GM12878 (cell line): Measurements from ENCODE around the gene SLC35F3. TPM values are rescaled to one million over a fixed set of nuclear protein-coding genes. Genes with fewer than 3 reads are reported as not detected.

Experiments
- ATAC-seq: fragments of 200-7000 bp; cut with Tn5 transposase; 3 replicates; pipeline ENCODE4 v1.9.1; 2020; ENCODE audit warnings: mild to moderate bottlenecking, moderate library complexity
- BruUV-seq: library from RNA; stranded (reverse); fragments of 400-500 nt; replicated peaks from 2 replicates; lab custom pipeline; 2021; lab: Mats Ljungman, UMichigan
- CTCF ChIA-PET: fragments of 300-600 bp; sonication (Branson Sonifier 250); formaldehyde crosslinking; extraction: SDS; loops from one replicate; lab custom pipeline; 2021; ENCODE audit warnings: inconsistent platforms; lab: Yijun Ruan, JAX
- POLR2A ChIA-PET: fragments of 350-600 bp; formaldehyde crosslinking; extraction: SDS; loops from one replicate; lab custom pipeline; 2021; ENCODE audit warnings: inconsistent platforms; lab: Charles Lee
- RAD21 ChIA-PET: fragments of 300-600 bp; sonication (Branson Sonifier 250); formaldehyde crosslinking; loops from one replicate; lab custom pipeline; 2023; ENCODE audit warnings: antibody characterized with exemption; ENCODE audit not compliant: unreplicated experiment; lab: Charles Lee
- SMC1A ChIA-PET: fragments of 300-600 bp; sonication (Branson Sonifier 250); formaldehyde crosslinking; loops from one replicate; lab custom pipeline; 2023; ENCODE audit not compliant: unreplicated experiment, uncharacterized antibody; lab: Charles Lee
- DNase-seq: peaks from one replicate; pipeline ENCODE4 v3.0.0-alpha.2; 2011; ENCODE audit warnings: low read depth, low spot score
- FAIRE-seq: peaks from 3 replicates; lab custom pipeline; 2011; peaks lifted over from hg19 to GRCh38; lab: Jason Lieb, UNC
- H2AFZ ChIP-seq: 2 replicates; pipeline ENCODE4 v1.6.0; 2011; ENCODE audit warnings: low read depth, low read length, control low read depth; ENCODE audit not compliant: control insufficient read depth
- H3K27ac ChIP-seq: 2 replicates; pipeline ENCODE4 v1.5.1; 2011; ENCODE audit warnings: control low read depth; ENCODE audit not compliant: control insufficient read depth, insufficient read depth
- H3K27me3 ChIP-seq, 2 experiments: replicated peaks in 1 of 2; 2 replicates each; pipeline versions ENCODE4 v1.6.0 to v1.6.1; 2011; ENCODE audit warnings: low read length in 1 of 2; ENCODE audit not compliant: control insufficient read depth in 2 of 2, insufficient read depth in 2 of 2
- H3K36me3 ChIP-seq, 2 experiments: 2 replicates each; pipeline ENCODE4 v1.5.1; 2011; ENCODE audit warnings: low read length in 1 of 2; ENCODE audit not compliant: control insufficient read depth in 2 of 2, insufficient read depth in 2 of 2
- H3K4me1 ChIP-seq: 2 replicates; pipeline ENCODE4 v1.6.1; 2011; ENCODE audit warnings: mild to moderate bottlenecking, low read length, moderate library complexity, mixed read lengths; ENCODE audit not compliant: control insufficient read depth, insufficient read depth
- H3K4me2 ChIP-seq: 2 replicates; pipeline ENCODE4 v1.6.0; 2011; ENCODE audit warnings: control low read depth; ENCODE audit not compliant: control insufficient read depth, insufficient read depth
- H3K4me3 ChIP-seq: fragments of 200-600 bp; sonication (generic); 2 replicates; pipeline ENCODE4 v1.5.1; 2016
- H3K79me2 ChIP-seq: 2 replicates; pipeline ENCODE4 v1.6.0; 2011; ENCODE audit warnings: low read length; ENCODE audit not compliant: control insufficient read depth, insufficient read depth
- H3K9ac ChIP-seq: 2 replicates; pipeline ENCODE4 v1.8.0; 2011; ENCODE audit warnings: low read length, control low read depth, mixed read lengths; ENCODE audit not compliant: control insufficient read depth, insufficient read depth
- H3K9me3 ChIP-seq: replicated peaks from 3 replicates; pipeline ENCODE4 v1.5.1; 2011; ENCODE audit warnings: mild to moderate bottlenecking, low read length; ENCODE audit not compliant: control insufficient read depth, insufficient read depth
- H4K20me1 ChIP-seq: 2 replicates; pipeline ENCODE4 v1.6.0; 2011; ENCODE audit not compliant: control insufficient read depth, insufficient read depth
- BHLHE40 ChIP-seq, 2 experiments: fragments of 450-650 bp in 1 of 2; IDR thresholded peaks; 2 replicates each; pipeline ENCODE4 v1.6.1; 2011 to 2017; ENCODE audit warnings: low read depth in 2 of 2, borderline replicate concordance in 1 of 2, improper control_type of control experiment in 1 of 2, low read length in 1 of 2, mild to moderate bottlenecking in 1 of 2
- ESRRA ChIP-seq: IDR thresholded peaks from 2 replicates; pipeline ENCODE4 v1.6.1; 2012; ENCODE audit warnings: mild to moderate bottlenecking, low read length, improper control_type of control experiment
- GATAD2B ChIP-seq: fragments of 450-650 bp; conservative IDR thresholded peaks from 2 replicates; pipeline ENCODE4 v1.6.1; 2017; ENCODE audit warnings: low read depth, mild to moderate bottlenecking, moderate library complexity
- HCFC1 ChIP-seq: fragments of 150-350 bp; IDR thresholded peaks from 2 replicates; pipeline ENCODE4 v1.6.1; 2014; ENCODE audit warnings: low read length
- MLLT1 ChIP-seq: fragments of 450-650 bp; IDR thresholded peaks from 2 replicates; pipeline ENCODE4 v1.6.1; 2016; ENCODE audit warnings: mild to moderate bottlenecking
- NFYB ChIP-seq: IDR thresholded peaks from 2 replicates; pipeline ENCODE4 v1.6.1; 2011; ENCODE audit warnings: low read depth, mild to moderate bottlenecking, low read length, improper control_type of control experiment, moderate library complexity; ENCODE audit not compliant: insufficient read depth
- RUNX3 ChIP-seq: IDR thresholded peaks from 2 replicates; pipeline ENCODE4 v1.6.1; 2012; ENCODE audit warnings: low read length, inconsistent platforms
- SMC3 ChIP-seq: IDR thresholded peaks from 2 replicates; pipeline ENCODE4 v1.6.1; 2011; ENCODE audit warnings: low read length, improper control_type of control experiment, borderline replicate concordance
- SUPT20H ChIP-seq: IDR thresholded peaks from 2 replicates; pipeline ENCODE4 v1.6.1; 2011; ENCODE audit warnings: low read depth, mild to moderate bottlenecking, low read length, moderate library complexity, borderline replicate concordance; ENCODE audit not compliant: control insufficient read depth
- TCF12 ChIP-seq: IDR thresholded peaks from 2 replicates; pipeline ENCODE4 v1.6.1; 2011; ENCODE audit warnings: low read depth, mild to moderate bottlenecking, low read length
- WGBS: methylation state at CpG from one replicate; pipeline ENCODE4 v1.1.6; 2016; ENCODE audit warnings: low lambda C conversion rate; ENCODE audit not compliant: insufficient replicate concordance, insufficient coverage; ENCODE audit errors: missing lambda C conversion rate; 5-methylcytosine and 5-hydroxymethylcytosine counted together
- in situ Hi-C: fragments of 300-500 bp; cut with MboI; formaldehyde crosslinking; loops from 9 replicates; pipeline ENCODE4 v1.14.3; 2018; ENCODE audit warnings: mixed read lengths
- intact Hi-C: fragments of 100-400 bp; cut with micrococcal nuclease; formaldehyde crosslinking; loops from one replicate; pipeline ENCODE4 v1.14.2; 2022; ENCODE audit not compliant: unreplicated experiment
- polyA plus RNA-seq, 11 experiments: library from polyadenylated mRNA; depleted of rRNA in 4 of 11; unstranded in 6 of 11; stranded (reverse) in 5 of 11; fragments of >200 nt; fragmentation: Nextera tagmentation in 4 of 11; fragmentation: Illumina TruSeq in 1 of 11; extraction: Ambion mirVana in 4 of 11; extraction: Trizol in 1 of 11; gene quantifications; 1 replicate in 1 of 11; 2 replicates in 10 of 11; pipeline versions ENCODE4 v1.2.1 to v1.2.3, GENCODE V29; 2011 to 2016; ENCODE audit warnings: inconsistent platforms in 2 of 11, missing spikeins in 2 of 11, low read depth in 1 of 11
- total RNA-seq, 4 experiments: library from RNA; depleted of rRNA in 3 of 4; stranded (reverse); fragments of >200 nt in 3 of 4; fragmentation: Illumina TruSeq in 1 of 4; extraction: Trizol in 1 of 4; gene quantifications; 2 replicates each; pipeline versions ENCODE4 v1.2.1 to v1.2.3, GENCODE V29; 2013 to 2021
- TF ChIP-seq, protein P1 (sequence below): fragments of 450-650 bp; formaldehyde crosslinking; IDR thresholded peaks from 2 replicates; pipeline ENCODE4 v1.4.0; 2020; ENCODE audit warnings: mild to moderate bottlenecking, moderate library complexity

SLC35F3 gene
- total and polyA plus RNA-seq, 10 of the 15 experiments (the other 5 are each of a cell fraction or from before 2014, with no cell fraction given) = 1.0 to 8.6 (median 5.7) TPM

- ChIA-PET SMC1A (interaction anchor here (1.4 to 2.1 kb wide), 3 partner anchors 10 to 53 kb away, joined by 4 to 8 read pairs (median 4); no protein-coding TSS in a partner anchor), RAD21 (interaction anchor here (1.4 kb wide), 1 partner anchor 12 kb away, joined by 3 read pairs; no protein-coding TSS in a partner anchor), POLR2A (no interaction called here), CTCF (interaction anchor here (0.8 kb wide), 1 partner anchor 43 kb away, joined by 3 read pairs; no protein-coding TSS in a partner anchor)
- peak; percentile 82 for ATAC-seq
- Histone ChIP-seq H3K4me2 (no peak overlapping the region), H3K4me1 (no peaks in the 10 kb centered on the region), H2AFZ (no peak overlapping the region), H3K9ac (no peak overlapping the region), H3K27ac (no peak overlapping the region), H3K36me3 (no peaks in the 10 kb centered on the region), H3K27me3 (no peaks in the 10 kb centered on the region), H3K9me3 (peaks cover 12% of the 10 kb centered on the region), H3K4me3 (no peak overlapping the region), H4K20me1 (no peaks in the 10 kb centered on the region), H3K79me2 (no peaks in the 10 kb centered on the region)
- intact Hi-C loops (no loop called here), in situ Hi-C loops (no loop called here)
- DNase-seq = no peak
- WGBS = 3% methylated on average over 2 of the region's 2 CpGs
- no peak for FAIRE-seq
- TF ChIP-seq TCF12 (no peak), NFYB (0 out of 2 replicates have a peak, but pooled peaks have one; percentile 29), RUNX3 (peak; percentile 44; the same call in 1 of the 2 replicates)
- BruUV-seq = no TSS peak
Measured at GRCh38 chr1:234256359-234256758, 351.9 kb downstream of the SLC35F3 start.

DNA sequence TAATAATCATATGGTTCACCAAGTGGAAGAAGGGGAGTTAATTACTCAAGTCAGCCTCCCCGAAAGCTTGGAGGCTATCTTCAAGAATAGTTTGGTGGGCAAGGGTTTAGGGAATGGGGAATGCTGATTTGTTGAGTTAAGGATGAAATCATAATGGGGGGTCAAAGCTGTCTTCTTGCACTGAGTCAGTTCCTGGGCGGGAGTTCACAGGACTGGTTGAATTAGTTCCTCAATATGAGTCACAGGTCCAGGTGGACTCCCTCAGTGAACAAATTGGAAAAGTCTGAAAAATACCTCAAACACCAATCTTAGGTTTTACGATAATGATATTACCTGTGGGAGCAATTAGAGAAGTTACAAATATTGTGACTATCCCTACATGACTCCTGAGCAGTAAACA, 353.6 kb downstream of the SLC35F3 start:
- Histone ChIP-seq H3K27me3 (no peaks in the 10 kb centered on the region), H2AFZ (no peak overlapping the region), H3K36me3 (no peaks in the 10 kb centered on the region; a peak in 1 of 4 replicates), H3K9me3 (peaks cover 12% of the 10 kb centered on the region), H3K4me2 (no peak overlapping the region), H3K4me1 (no peaks in the 10 kb centered on the region), H3K9ac (no peak overlapping the region), H3K4me3 (no peak overlapping the region), H3K27ac (no peak overlapping the region), H4K20me1 (no peaks in the 10 kb centered on the region), H3K79me2 (no peaks in the 10 kb centered on the region)
- ChIA-PET CTCF (interaction anchor here (0.7 to 1.1 kb wide), 3 partner anchors 69 to 197 kb away, joined by 3 to 4 read pairs (median 3); no protein-coding TSS in a partner anchor), SMC1A (interaction anchor here (0.9 kb wide), 1 partner anchor 14 kb away, joined by 3 read pairs; no protein-coding TSS in a partner anchor), RAD21 (interaction anchor here (1.2 to 1.4 kb wide), 2 partner anchors 45 to 52 kb away, joined by 3 read pairs; no protein-coding TSS in a partner anchor), POLR2A (no interaction called here)
- in situ Hi-C loops = no loop called here
- no TSS peak for BruUV-seq
- ATAC-seq (no peak), FAIRE-seq (no peak), DNase-seq (no peak)
- intact Hi-C loops = no loop called here
- WGBS = 31% methylated on average over 3 of the region's 3 CpGs
- TF ChIP-seq BHLHE40 (IDR thresholded peaks at IDR 0.05; ENCODE audit: borderline replicate concordance in 1 of 2, low read depth in 2 of 2, low read length in 1 of 2) = no peak
- TF ChIP-seq, protein P1, sequence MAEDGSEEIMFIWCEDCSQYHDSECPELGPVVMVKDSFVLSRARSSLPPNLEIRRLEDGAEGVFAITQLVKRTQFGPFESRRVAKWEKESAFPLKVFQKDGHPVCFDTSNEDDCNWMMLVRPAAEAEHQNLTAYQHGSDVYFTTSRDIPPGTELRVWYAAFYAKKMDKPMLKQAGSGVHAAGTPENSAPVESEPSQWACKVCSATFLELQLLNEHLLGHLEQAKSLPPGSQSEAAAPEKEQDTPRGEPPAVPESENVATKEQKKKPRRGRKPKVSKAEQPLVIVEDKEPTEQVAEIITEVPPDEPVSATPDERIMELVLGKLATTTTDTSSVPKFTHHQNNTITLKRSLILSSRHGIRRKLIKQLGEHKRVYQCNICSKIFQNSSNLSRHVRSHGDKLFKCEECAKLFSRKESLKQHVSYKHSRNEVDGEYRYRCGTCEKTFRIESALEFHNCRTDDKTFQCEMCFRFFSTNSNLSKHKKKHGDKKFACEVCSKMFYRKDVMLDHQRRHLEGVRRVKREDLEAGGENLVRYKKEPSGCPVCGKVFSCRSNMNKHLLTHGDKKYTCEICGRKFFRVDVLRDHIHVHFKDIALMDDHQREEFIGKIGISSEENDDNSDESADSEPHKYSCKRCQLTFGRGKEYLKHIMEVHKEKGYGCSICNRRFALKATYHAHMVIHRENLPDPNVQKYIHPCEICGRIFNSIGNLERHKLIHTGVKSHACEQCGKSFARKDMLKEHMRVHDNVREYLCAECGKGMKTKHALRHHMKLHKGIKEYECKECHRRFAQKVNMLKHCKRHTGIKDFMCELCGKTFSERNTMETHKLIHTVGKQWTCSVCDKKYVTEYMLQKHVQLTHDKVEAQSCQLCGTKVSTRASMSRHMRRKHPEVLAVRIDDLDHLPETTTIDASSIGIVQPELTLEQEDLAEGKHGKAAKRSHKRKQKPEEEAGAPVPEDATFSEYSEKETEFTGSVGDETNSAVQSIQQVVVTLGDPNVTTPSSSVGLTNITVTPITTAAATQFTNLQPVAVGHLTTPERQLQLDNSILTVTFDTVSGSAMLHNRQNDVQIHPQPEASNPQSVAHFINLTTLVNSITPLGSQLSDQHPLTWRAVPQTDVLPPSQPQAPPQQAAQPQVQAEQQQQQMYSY (CRISPR knock-in tag) = no peak
- TF ChIP-seq GATAD2B = no peak
- no peak for TF ChIP-seq HCFC1
- no peak for TF ChIP-seq MLLT1
- no peak for TF ChIP-seq ESRRA
- TF ChIP-seq SMC3 = no peak
- TF ChIP-seq SUPT20H = no peak
